ENCODE results near the gene GNGT1.

- TF ChIP-seq CHD1 (IDR thresholded peaks at IDR 0.05; ENCODE audit: low read depth, low read length), result no peak
- TF ChIP-seq, protein P1, sequence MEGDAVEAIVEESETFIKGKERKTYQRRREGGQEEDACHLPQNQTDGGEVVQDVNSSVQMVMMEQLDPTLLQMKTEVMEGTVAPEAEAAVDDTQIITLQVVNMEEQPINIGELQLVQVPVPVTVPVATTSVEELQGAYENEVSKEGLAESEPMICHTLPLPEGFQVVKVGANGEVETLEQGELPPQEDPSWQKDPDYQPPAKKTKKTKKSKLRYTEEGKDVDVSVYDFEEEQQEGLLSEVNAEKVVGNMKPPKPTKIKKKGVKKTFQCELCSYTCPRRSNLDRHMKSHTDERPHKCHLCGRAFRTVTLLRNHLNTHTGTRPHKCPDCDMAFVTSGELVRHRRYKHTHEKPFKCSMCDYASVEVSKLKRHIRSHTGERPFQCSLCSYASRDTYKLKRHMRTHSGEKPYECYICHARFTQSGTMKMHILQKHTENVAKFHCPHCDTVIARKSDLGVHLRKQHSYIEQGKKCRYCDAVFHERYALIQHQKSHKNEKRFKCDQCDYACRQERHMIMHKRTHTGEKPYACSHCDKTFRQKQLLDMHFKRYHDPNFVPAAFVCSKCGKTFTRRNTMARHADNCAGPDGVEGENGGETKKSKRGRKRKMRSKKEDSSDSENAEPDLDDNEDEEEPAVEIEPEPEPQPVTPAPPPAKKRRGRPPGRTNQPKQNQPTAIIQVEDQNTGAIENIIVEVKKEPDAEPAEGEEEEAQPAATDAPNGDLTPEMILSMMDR (IDR thresholded peaks at IDR 0.05; ENCODE audit: control extremely low read depth in 1 of 3, insufficient read depth in 1 of 3, low read depth in 1 of 3, low read length in 3 of 3), result no peak
- TF ChIP-seq, protein P2, sequence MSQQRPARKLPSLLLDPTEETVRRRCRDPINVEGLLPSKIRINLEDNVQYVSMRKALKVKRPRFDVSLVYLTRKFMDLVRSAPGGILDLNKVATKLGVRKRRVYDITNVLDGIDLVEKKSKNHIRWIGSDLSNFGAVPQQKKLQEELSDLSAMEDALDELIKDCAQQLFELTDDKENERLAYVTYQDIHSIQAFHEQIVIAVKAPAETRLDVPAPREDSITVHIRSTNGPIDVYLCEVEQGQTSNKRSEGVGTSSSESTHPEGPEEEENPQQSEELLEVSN (IDR thresholded peaks at IDR 0.05), result no peak
- no peak for TF ChIP-seq JUN (IDR thresholded peaks at IDR 0.05; ENCODE audit: low read depth, low read length)
- no peak for TF ChIP-seq CBX8 (IDR thresholded peaks at IDR 0.05; ENCODE audit: borderline replicate concordance, low read depth, low read length)
- no peak for TF ChIP-seq POLR2A (IDR thresholded peaks at IDR 0.05; ENCODE audit: control extremely low read depth in 1 of 2, low read depth in 2 of 2, low read length in 2 of 2)
- TF ChIP-seq RAD21 (IDR thresholded peaks at IDR 0.05 in 1 of 2, conservative IDR thresholded peaks at IDR 0.05 in 1 of 2; ENCODE audit: low read depth in 2 of 2, low read length in 2 of 2), result no peak
- TF ChIP-seq, protein P3, sequence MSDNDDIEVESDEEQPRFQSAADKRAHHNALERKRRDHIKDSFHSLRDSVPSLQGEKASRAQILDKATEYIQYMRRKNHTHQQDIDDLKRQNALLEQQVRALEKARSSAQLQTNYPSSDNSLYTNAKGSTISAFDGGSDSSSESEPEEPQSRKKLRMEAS (IDR thresholded peaks at IDR 0.05), result no peak
Measured at GRCh38 chr7:93866886-93867285, 39.5 kb upstream of the GNGT1 start.
